Gastrocnemius medialis (tissue), 4 donors: ENCODE data around the gene PLPP1. TPM values are rescaled to one million over a fixed set of nuclear protein-coding genes. Genes with fewer than 3 reads are reported as not detected.
A peak's percentile ranks its signal among the peaks of the same experiment; 100 is the strongest.

Experiments used
- ATAC-seq, 2 donors: fragments of 150-250 bp; one replicate each; pipeline ENCODE4 v1.9.1; 2016
- DNase-seq, 2 donors: peaks; one replicate each; pipeline ENCODE4 v3.0.0-alpha.2; 2019
- H3K27ac ChIP-seq, 4 donors: fragments of 200-600 bp; sonication (generic); 1 replicate in 1 of 4; 2 replicates in 3 of 4; pipeline ENCODE4 v1.5.1; 2016 to 2018; ENCODE audit warnings: mild to moderate bottlenecking in 2 of 4, moderate library complexity in 1 of 4
- H3K27me3 ChIP-seq, 3 donors: fragments of 200-600 bp; sonication (generic) in 2 of 3; 1 replicate in 1 of 3; 2 replicates in 2 of 3; pipeline versions ENCODE4 v1.5.1 to v1.6.0; 2016 to 2019; ENCODE audit warnings: mild to moderate bottlenecking in 1 of 3, moderate library complexity in 1 of 3
- H3K36me3 ChIP-seq, 2 donors: fragments of 200-600 bp; sonication (generic) in 1 of 2; one replicate each; pipeline ENCODE4 v1.5.1; 2017 to 2018
- H3K4me1 ChIP-seq, 2 donors: fragments of 200-600 bp; sonication (generic) in 1 of 2; one replicate each; pipeline ENCODE4 v1.5.1; 2016 to 2017; ENCODE audit warnings: mild to moderate bottlenecking in 2 of 2
- H3K4me3 ChIP-seq, 4 donors: fragments of 200-600 bp; sonication (generic) in 3 of 4; 1 replicate in 1 of 4; 2 replicates in 3 of 4; pipeline ENCODE4 v1.5.1; 2016 to 2019; ENCODE audit warnings: mild to moderate bottlenecking in 2 of 4
- H3K9me3 ChIP-seq, 3 donors: fragments of 200-600 bp; sonication (generic) in 2 of 3; 1 replicate in 1 of 3; 2 replicates in 2 of 3; pipeline ENCODE4 v1.5.1; 2016 to 2019
- POLR2A ChIP-seq, 2 donors: fragments of 450-650 bp; IDR thresholded peaks; one replicate each; pipeline ENCODE4 v1.6.1; 2017; ENCODE audit warnings: antibody characterized with exemption in 2 of 2, mild to moderate bottlenecking in 2 of 2, moderate library complexity in 2 of 2
- in situ Hi-C, 4 donors: fragments of 200-750 bp; cut with MboI; loops; one replicate each; pipeline versions ENCODE4 v1.15.0 to v1.8.0; 2017; ENCODE audit warnings: low sequenced_read_pairs in 4 of 4
- intact Hi-C: fragments of 100-400 bp; cut with DNase I; formaldehyde crosslinking; loops from one replicate; pipeline ENCODE4 v1.15.1; 2023; ENCODE audit warnings: low total_unique reads
- total RNA-seq, 4 donors: library from RNA; depleted of rRNA; stranded (reverse); fragments of >200 nt; gene quantifications; one replicate each; pipeline versions ENCODE4 v1.1.0 to v1.2.3, GENCODE V29; 2016
- TF ChIP-seq, protein P1 (sequence below), 5 experiments: fragments of 450-650 bp in 3 of 5; fragments of 200-600 bp in 2 of 5; sonication (generic) in 2 of 5; IDR thresholded peaks in 4 of 5; conservative IDR thresholded peaks in 1 of 5; 1 replicate in 4 of 5; 2 replicates in 1 of 5; pipeline ENCODE4 v1.5.1; 2016 to 2019; ENCODE audit warnings: antibody characterized with exemption in 5 of 5, mild to moderate bottlenecking in 3 of 5, moderate library complexity in 3 of 5

Gene PLPP1
- total RNA-seq, 4 donors from 2014 or later, result 79.8 to 147 (median 91.5) TPM

GRCh38 chr5:55568654-55569512 lies 34.1 kb upstream of the PLPP1 start:
- peak; percentile 13 to 45 for ATAC-seq
- in situ Hi-C loops, result no loop called here
- Histone ChIP-seq H3K36me3 (no peaks in the 10 kb centered on the region), H3K9me3 (no peaks in the 10 kb centered on the region), H3K27ac (peak overlapping the region; percentile 4 to 70 (median 44)), H3K4me3 (peak overlapping the region in 2 of 4 donors; percentile 18 to 24), H3K27me3 (no peaks in the 10 kb centered on the region), H3K4me1 (peaks cover 0 to 15% of the 10 kb centered on the region in 2 donors)
- intact Hi-C loops, result no loop called here
- TF ChIP-seq, protein P1, sequence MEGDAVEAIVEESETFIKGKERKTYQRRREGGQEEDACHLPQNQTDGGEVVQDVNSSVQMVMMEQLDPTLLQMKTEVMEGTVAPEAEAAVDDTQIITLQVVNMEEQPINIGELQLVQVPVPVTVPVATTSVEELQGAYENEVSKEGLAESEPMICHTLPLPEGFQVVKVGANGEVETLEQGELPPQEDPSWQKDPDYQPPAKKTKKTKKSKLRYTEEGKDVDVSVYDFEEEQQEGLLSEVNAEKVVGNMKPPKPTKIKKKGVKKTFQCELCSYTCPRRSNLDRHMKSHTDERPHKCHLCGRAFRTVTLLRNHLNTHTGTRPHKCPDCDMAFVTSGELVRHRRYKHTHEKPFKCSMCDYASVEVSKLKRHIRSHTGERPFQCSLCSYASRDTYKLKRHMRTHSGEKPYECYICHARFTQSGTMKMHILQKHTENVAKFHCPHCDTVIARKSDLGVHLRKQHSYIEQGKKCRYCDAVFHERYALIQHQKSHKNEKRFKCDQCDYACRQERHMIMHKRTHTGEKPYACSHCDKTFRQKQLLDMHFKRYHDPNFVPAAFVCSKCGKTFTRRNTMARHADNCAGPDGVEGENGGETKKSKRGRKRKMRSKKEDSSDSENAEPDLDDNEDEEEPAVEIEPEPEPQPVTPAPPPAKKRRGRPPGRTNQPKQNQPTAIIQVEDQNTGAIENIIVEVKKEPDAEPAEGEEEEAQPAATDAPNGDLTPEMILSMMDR (IDR thresholded peaks at IDR 0.05 in 4 of 5, conservative IDR thresholded peaks at IDR 0.05 in 1 of 5), result no peak
- no peak for TF ChIP-seq POLR2A (IDR thresholded peaks at IDR 0.05)
- no peak for DNase-seq

DNA sequence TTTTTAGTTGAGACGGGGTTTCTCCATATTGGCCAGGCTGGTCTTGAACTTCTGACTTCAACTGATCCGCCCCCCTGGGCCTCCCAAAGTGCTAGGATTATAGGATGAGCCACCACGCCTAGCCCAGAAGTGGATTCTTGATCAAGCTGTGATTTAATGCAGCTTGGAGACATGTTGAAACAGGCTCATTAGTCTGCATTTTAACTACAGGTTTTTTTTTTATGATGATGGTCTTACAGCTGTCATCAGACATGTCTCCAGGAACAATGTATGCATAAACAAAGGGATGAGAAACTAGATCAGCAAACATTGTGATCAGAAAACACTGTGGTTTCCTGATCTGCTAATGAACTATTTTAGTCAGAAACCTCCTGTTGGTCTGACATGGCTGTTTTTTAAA lies 30.0 kb upstream of the PLPP1 start:
- no peaks in the 10 kb centered on the region for H3K36me3 ChIP-seq
- DNase-seq (no peak), ATAC-seq (no peak)
- intact Hi-C loops (no loop called here), in situ Hi-C loops (no loop called here)
- H3K4me3 ChIP-seq, result no peak overlapping the region
- no peaks in the 10 kb centered on the region for H3K9me3 ChIP-seq
- H3K27ac ChIP-seq, result no peak overlapping the region
- no peaks in the 10 kb centered on the region for H3K27me3 ChIP-seq
- peaks cover 0 to 12% of the 10 kb centered on the region in 2 donors for H3K4me1 ChIP-seq
- TF ChIP-seq POLR2A (IDR thresholded peaks at IDR 0.05), result no peak
- TF ChIP-seq, protein P1 (IDR thresholded peaks at IDR 0.05 in 4 of 5, conservative IDR thresholded peaks at IDR 0.05 in 1 of 5), result no peak

GRCh38 chr5:55558484-55558883 lies 23.7 kb upstream of the PLPP1 start:
- H3K36me3 ChIP-seq, result no peaks in the 10 kb centered on the region
- intact Hi-C loops, result no loop called here
- H3K9me3 ChIP-seq, result no peaks in the 10 kb centered on the region
- H3K4me3 ChIP-seq, result no peak overlapping the region
- H3K4me1 ChIP-seq, result peaks cover 6 to 7% of the 10 kb centered on the region in 2 donors
- H3K27ac ChIP-seq, result no peak overlapping the region
- ATAC-seq (no peak), DNase-seq (no peak)
- TF ChIP-seq POLR2A (IDR thresholded peaks at IDR 0.05), result no peak
- TF ChIP-seq, protein P1 (IDR thresholded peaks at IDR 0.05 in 4 of 5, conservative IDR thresholded peaks at IDR 0.05 in 1 of 5), result no peak
- no peaks in the 10 kb centered on the region for H3K27me3 ChIP-seq
- in situ Hi-C loops, result no loop called here

DNA sequence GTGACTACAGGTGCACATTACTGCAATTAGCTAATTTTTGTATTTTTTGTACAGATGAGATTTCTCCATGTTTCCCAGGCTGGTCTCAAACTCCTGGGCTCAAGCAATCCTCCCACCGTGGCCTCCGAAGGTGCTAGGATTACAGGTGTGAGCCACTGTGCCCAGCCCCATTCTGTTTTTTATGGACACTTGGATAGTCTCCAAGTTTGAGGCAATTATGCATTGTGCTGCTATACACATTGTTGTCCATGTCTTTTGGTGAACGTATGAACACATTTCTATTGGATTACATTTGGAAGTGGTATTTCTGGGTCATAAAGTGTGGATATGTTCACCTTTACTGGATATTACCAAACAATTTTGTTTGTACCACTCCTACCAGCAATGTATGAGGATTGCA lies 22.4 kb upstream of the PLPP1 start:
- TF ChIP-seq, protein P1 (IDR thresholded peaks at IDR 0.05 in 4 of 5, conservative IDR thresholded peaks at IDR 0.05 in 1 of 5), result no peak
- no peak for TF ChIP-seq POLR2A (IDR thresholded peaks at IDR 0.05)
- no peaks in the 10 kb centered on the region for H3K9me3 ChIP-seq
- no peak overlapping the region for H3K4me3 ChIP-seq
- DNase-seq (no peak), ATAC-seq (no peak)
- in situ Hi-C loops, result no loop called here
- H3K4me1 ChIP-seq, result peaks cover 6 to 7% of the 10 kb centered on the region in 2 donors
- no peaks in the 10 kb centered on the region for H3K27me3 ChIP-seq
- no peak overlapping the region for H3K27ac ChIP-seq
- intact Hi-C loops, result no loop called here
- no peaks in the 10 kb centered on the region for H3K36me3 ChIP-seq
